CD4-positive, alpha-beta T cell treated with Interferon alpha-2 for 1 hour (primary cell): ENCODE results near the gene MEGF11.

Experiments
- DNase-seq, 2 donors: peaks; one replicate each; pipeline ENCODE4 v3.0.0-alpha.2; 2020 to 2022

Gene MEGF11

DNA sequence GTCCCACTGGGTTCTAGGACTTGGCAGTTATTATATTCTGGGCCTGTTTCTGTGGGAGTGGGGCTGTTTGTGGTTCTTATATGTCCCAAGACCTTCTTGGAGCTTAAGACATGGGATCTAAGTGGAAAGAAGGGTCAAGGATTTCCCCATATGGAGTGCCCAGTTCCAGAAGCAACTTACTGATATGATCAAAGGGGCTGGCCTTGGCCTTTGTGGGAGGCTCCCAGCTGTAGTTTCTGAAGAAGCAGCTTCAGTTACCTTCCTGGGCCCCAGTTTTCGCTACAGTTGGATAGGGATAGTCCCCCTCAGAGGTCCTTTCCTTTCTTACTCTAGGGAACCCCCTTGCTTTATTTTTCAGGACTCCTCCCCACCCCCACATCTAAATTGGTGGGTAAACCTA is 328.2 kb downstream of the MEGF11 start:
- DNase-seq: no peak

DNA sequence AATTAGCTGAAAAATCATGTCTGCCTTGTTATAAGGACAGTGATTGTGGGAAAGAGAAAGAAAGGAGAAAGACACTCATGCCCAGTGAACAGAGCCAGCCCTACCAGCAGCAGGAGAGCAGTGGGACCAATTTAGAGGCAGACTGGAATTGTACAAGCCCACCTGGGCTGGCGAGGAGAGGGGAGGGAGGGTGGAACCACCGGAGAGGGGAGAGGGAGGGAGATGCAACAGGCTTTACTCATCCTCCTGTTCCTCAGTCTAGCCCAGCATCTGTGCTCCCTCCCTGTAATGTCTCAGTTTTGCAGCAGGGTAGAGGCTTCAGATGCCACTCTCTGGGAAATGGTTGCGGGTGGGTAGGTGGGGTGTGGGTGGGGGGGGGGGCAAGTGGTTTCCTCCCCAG is 329.5 kb downstream of the MEGF11 start:
- no peak for DNase-seq

DNA sequence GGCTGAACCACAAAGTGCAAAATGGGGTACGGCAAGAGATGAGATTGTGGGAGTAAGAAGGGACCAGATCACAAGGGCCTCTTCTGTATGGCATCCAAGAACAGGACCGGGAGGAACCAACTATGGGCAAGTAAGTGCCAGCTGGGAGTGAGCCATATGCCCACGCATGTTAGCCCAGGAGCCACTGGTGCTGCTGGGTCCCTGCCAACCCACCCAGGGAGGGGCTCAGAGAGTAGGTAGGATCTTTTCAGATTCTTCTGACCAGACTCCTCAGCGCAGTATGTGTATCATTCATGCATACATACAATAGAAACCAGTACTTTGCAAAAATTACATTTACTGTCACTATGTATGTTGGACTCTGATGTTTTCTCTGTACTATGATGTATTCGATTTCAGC is 330.3 kb downstream of the MEGF11 start:
- DNase-seq: no peak

DNA sequence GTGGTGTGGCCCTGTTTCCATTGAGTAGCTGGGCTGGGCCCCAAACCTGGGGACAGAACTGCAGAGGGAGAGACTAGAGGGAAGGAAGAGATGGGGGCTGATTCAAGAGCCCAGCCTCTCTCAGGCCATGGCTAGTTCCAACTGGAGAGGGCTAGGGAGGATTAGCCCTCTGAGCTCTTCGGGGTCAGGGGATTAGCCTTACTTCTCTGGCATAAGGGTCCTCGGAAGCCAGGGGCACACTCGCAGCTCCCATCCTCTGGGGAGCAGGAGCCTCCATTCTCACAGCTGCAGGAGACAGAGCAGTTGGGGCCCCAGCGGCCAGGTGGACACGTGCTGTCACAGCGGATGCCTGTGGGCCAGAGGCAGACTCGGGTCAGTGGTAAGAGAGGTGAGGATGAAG is 330.9 kb downstream of the MEGF11 start:
- no peak for DNase-seq

DNA sequence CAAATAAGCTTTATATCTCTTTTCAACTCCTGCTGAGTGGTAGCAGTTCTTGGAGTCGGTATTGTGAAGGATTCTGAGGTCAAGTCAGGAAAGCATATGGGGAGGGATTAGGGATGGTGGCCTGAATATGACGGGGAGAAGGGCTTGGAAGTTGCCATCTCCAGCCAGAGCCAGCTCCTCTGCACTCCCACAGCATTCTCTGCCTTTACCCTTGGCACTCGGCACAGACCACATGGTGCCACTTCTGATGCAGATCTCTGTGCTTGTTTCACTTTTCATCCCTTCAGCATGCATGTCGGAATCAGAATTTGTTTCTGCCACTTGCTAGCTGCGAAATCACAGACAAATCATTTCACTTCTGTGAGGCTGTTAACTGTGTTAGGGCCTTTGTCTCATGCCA is 331.8 kb downstream of the MEGF11 start:
- DNase-seq: no peak

DNA sequence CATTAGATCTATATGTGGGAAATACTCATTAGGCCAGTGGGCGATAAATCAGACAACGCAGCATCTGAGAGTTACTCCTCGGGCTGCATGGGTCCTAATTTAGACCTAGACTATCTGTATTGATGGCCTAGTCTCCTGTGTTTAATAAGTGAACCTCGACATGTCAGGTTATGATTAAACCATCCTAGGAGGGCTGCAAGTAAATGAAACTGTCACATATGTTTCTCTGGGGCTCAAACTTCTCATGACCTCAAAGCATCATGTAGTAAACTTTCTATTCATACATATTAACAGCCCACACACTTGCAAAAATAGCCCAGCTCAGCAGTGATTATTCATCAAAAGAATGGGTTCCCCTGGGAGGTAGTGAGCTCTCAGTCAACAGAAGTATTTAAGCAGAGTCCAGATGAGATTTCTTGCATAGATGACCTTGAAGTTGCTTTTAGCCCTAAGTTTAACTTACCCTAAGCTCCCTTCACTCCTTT is 332.7 kb downstream of the MEGF11 start:
- DNase-seq: no peak

DNA sequence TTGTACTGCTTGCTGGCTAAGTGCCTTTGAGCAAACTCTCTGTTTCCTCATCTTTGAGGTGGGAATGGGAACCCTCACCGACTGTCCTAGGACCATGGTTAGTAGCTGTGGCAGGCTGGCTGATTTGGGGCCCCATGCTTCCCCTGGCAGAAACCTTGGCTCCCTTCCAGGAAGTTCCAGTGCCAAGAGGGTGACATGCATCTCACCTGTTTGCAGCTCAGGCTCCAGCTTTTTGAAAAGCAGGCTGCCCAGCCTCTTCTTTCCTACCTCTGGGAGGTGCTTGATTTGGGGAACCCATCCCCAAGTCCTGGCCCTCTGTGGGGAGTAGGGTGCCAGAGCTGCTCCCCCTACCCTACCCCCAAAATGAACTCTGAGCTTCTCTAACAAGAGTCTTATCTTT is 333.4 kb downstream of the MEGF11 start:
- no peak for DNase-seq

DNA sequence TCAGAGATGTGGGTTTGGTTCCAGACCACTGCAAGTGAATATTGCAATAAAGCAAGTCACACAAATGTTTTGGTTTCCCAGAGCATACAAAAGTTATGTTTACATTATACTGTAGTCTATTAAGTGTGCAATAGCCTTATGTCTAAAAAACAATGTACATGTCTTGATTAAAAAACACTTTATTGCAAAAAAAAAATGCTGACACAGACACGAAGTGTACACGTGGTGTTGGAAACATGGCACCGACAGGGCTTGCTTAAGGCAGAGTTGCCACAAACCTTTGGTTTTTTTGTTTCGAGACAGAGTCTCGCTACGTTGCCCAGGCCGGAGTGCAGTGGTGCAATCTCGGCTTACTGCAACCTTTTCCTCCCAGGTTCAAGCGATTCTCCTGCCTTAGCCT is 334.2 kb downstream of the MEGF11 start:
- DNase-seq: no peak

DNA sequence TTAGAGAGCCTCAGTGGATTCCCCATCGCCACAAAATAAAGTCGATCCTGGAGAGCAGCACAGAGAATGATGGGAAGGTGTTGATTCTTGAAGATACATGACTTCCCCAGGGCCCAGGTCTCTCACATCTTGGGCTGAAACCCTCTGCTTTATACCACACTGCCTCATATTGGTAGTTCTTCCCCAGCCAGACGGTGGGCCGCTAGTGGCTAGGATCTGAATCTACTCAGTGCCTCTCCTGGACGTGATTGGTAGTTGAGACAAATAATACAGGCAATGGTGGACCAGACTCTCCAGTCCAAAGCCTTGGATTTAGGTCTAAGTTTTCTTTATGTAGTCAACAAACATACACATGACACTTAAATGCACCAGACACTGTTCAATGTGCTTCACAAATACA is 334.6 kb downstream of the MEGF11 start:
- no peak for DNase-seq

DNA sequence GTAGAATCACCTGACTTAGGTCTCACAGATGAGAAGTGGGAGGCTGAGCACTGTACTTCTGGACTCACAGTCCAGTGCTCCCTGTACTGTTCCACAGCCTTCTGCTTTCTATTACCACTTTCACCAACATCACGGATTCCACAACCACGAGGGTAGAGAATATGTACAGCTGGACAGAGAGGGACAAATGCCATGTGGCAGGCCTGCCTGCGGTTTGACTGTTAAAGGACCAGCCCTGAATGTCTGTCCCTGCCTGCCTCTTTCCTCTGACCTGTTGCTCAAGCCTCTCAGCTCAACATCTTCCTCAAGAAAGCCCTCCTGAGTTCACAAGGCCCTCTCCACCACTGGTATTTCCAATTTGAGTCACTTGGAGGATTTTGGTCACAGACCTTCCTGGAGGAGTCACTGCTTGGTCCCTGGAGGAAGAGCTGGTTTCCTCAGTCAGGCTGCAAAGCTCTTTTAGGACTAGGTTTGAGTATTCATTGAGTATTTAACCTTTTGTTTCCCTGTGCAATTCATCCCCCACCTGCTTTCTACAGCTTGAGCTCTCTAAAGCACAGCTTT is 335.1 kb downstream of the MEGF11 start:
- DNase-seq: no peak

DNA sequence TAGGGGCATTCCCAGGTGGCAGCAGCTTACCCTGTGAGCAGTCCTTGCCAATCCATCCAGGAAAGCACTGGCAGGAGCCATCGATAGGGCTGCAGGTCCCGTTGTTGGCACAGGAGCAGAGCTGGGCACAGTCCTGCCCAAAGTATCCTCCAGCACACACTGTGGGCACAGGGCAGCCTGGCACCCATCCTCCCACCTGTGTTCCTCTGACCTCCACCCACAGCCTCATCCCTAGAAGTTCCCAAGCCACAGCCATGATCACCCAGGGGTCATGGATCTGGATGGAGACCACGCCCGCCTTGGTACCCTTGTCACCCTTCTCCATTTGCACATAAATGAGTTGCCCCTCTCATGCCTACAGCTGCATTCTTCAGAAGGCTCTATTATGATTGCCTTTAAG is 335.6 kb downstream of the MEGF11 start:
- DNase-seq: no peak

DNA sequence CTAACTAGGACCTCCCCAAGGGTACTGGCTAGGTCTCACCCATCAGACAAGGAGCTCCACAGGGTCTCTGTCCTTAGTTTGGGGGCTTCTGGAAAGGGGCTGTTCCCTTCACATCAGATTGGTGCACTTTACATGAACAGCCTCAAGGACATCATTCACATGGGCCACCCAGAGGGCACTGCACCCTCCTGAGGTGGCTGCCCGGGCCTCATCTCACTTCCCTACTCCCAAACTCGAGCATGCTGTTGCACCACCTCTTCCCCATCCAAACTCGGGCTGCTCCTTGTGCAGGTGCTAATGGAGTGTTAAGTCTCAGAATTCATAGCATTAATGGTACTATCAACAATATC is 336.2 kb downstream of the MEGF11 start:
- no peak for DNase-seq

DNA sequence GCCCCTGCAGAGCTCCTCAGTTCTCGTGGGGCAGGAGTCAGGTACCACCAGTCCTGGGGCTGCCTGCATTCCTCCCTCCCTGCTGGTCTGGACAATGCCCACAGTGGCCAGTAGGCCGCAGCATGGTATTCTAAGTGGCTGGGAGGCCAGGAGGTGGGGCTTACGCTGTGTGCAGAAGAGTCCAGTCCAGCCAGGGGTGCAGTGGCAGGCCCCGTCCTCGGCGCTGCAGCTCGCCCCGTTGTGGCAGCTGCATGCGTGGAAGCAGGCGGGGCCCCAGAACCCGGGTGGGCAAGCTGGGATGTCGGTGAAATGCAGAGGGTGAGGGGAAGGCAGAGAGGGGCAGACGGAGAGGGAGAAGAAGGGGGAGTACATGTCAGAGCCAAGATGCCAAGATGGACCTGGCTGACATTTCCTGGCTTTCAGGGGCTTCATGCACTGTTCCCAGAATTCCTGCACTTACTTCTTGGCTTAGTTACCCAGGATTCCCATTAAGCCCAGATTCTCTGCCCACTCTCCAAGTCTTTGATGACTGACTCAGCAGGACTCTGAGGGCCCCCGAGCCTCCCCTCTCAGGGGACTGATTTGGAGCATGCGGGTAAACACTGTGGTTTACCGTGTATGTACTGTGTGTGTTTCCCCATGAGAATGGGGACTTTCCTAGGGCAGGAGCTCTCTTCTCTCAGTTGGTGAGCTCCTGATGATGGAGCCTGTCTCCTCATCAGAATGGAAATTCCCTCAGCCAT is 336.7 kb downstream of the MEGF11 start:
- peak; percentile 9 to 28 for DNase-seq

DNA sequence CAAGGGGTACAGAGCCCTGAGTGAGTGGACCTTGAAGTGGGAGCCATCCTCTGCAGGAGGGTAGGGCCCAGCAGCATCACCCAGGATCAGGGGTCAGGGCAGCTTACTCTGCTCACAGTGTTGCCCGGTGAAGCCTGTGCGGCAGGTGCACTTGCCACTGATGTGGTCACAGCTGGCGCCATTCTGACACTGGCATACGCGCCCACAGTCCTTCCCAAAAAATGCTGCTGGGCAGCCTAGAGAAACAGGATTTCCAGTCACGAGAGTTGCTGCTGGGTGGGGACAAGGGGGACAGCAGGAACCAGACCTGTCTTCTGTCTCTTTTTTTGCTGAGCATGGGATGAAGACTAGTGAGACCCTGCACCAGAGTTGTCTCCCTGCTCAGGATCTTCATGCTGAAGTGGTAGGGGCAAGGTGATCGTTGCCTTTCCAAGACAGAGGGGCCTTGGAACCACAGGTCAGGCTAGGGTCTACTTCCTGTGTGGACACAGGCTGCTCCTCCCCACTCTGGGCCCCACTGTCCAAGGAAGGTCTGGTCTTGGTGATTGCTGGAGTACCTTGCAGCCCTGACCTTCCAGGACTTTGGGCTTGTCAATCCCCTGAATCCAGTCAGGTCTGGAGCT is 337.4 kb downstream of the MEGF11 start:
- DNase-seq: no peak

DNA sequence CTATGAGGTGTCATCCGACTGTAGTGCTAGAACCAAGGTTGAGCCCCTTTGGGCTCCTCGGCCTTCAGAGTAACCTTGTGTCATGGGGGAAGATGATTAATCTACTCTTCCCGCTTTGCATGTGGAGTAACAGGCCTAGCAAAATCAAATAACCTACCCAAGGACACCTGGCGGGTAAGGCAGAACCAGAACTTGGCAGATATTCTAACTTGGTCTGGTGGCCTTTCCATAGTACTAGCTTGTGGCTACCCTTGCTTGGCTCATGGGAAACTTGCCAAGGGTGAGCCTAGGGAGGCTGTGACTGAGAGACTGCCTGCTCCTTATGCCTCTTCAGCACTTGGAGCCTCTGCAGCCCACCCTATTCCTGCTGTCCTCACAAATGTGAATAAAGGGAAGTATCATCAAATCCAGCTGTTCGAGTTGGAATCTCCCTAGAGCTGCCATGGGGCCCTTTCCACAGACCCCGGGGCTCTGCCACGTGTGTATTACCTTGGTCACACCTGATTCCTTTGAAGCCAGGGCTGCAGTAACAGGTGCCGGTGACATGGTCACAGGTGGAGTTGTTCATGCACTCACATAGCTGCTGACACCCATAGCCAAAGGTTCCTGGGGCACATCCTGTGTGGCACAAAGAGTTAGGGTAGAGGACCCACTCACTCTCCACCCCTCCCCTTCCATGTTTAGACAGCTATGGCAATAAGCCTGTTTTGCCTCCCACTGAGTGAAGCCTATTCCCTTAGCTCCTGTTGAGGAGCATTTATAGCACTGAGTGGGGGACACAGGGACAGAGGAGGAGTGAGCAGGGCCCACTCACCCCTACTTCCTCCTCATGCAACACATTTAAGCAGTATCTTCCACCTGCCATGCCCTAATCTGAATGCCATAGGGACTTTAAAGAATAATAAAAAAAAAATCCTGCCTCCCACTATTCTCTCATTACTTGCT is 338.3 kb downstream of the MEGF11 start:
- no peak for DNase-seq

DNA sequence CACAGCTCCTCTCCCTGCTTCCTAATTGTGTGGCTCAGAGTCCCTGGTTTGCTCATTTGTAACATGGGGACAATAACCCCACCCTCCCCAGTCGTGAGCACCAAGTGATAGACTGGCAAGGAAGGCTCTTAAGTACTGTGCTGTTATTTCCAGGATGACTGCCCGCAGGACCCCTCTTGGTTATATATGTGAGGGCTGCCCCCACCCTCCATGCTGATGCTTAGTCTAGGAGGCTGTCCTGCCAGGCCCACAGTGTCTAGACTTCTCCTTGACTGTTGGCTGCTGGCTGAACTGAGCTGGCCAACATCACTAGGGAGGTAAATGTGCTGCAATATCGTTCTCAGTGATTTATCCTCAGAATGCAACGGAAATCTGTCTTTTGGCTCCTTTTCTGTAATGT is 339.2 kb downstream of the MEGF11 start:
- DNase-seq: no peak

DNA sequence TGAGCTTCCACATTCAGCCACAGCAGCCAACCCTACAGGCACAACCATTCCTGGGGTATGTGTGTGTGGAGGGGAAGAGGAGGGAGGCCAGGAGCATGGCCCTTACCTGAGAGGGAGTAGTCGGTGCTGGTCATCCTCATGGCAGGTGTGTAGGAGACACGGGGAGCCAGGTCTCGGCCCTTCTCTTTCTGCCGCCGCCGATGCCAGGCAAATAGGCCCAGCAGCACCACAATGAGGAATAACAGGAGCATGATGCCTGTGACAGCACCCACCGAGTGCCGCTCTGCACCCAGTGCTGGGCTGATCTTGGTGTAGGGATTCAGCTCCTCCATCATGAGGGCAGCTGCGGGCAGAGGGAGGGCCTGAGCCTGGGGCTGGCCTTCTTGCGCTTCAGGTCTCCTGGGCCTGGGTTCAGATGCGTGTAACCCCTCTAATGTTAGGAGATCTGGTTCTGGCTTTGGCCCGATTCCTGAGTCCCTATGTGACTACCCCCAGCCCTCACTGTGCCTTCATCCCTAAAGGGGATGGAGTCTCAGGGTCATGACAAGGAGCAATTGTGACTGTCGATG is 339.8 kb downstream of the MEGF11 start:
- DNase-seq: no peak

DNA sequence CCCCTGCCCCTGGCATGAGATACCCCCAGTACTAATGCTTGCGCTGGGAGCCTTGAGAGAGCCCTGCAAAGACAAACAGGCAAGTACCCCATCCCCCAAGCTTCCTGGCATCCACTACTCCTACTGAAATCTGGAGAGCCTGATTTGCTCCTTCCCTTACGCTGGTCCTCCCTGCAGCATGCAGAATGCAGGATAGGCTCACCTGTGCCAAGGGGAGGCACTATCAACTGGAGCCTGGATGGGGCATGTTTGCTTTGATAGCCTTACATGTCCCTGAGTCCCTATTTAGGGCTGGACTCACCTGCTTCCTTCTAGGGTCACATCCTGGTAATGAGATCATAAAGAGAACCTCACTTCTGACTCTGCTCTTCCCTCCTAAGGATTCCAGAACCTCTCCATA is 341.3 kb downstream of the MEGF11 start:
- DNase-seq: no peak

DNA sequence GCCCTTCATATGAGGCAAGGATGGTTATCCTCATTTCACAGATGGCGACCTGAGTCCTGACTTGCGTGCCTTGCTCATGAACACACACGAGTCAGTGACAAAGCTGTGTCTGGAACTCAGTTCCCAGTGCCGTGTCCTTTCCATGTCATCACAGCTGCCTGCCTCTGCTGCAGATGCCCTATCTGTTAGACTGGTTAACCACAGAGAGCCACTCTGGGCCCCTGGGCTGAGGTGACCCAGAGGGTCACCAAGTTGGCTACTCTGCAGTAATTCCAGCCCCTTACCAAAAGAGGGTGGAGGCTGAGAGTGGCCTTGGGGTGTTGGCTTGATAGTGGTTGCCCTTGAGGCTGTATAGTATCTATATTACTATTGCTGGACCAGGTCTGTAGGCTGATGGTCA is 343.2 kb downstream of the MEGF11 start:
- no peak for DNase-seq

DNA sequence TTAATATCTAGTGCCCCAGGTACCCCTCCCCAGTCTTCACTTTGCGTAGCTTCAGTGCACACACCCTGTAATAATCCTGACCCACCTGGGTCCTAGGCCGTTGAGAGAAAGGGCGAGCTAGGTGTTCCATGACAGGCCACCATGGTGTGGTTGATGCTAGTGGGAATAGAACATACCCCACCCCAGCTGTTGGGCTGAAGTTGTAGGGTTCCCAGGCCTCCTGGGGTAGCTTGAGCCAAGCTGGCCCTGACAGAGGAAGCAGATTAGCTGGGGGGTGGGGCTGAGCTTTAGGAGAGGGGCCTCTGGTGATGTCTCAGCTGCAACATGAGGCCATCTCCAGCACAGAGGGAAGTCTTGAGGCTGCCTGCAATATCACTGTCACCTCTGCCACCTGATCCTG is 343.7 kb downstream of the MEGF11 start:
- DNase-seq: no peak

DNA sequence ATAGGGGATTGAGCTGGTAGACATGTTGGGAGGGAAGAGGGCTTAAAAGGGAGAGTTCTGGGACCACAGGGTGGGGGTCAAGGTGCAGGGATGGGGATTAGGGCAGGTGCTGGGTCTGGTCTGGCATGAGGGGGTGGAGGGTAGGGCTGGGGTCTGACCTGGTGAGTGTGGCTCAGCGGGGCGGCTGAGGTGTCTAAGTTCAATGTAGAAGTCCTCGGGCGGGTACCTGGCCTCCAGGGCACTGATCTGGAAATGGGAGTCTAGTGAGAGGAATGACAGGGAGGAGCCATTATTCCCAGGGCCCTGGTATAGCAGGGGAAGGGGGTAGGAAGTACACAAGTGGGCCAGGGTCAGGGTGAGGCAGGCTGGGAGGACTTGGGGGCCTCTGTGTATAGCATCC is 344.7 kb downstream of the MEGF11 start:
- DNase-seq: no peak

DNA sequence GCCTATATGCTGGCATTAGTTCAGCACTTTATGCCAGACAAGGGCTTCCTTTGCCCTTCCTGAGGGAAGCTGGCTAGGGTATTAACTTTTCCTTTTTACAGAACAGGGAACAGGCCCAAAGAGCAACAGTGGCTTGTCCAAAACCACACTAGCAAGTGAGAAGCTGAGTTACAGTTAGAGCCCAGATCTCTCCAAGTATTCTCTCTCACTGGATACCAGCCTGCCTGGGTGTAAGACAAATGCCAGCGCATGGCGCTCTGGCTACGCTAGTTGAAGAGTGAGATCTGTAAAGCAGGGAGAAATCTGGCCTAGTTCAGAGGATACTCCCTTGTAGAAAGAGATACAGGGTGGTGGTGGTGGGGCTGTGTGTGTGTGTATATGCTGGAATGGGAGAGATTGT is 345.9 kb downstream of the MEGF11 start:
- DNase-seq: no peak

DNA sequence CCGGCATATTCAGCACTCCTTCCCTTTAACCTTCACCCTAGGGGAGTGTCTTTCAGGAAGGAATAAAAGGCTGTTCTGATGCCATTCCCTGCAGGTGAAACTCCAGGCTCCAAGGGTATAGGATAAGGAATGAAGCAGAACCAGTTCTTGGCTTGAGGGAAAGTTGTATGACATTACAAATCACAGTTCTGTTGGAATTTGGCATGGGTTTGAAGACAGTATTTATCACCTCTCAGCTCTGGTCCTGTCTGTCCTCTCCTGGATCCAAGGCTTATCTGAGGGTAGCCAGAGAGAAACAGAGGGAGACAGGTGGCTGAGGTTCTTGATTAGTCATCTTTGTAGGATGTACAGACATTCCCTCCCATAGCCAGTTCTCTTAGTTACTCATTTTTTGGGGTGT is 347.2 kb downstream of the MEGF11 start:
- DNase-seq: no peak
